Neural crest cell (in vitro differentiated cells): ENCODE measurements around the gene DNAJB1. TPM values are rescaled to one million over a fixed set of nuclear protein-coding genes. Genes with fewer than 3 reads are reported as not detected.
A peak's percentile ranks its signal among the peaks of the same experiment; 100 is the strongest.

Source experiments
- DNase-seq: peaks from one replicate; pipeline ENCODE4 v3.0.0; 2021; ENCODE audit warnings: low read depth, mixed read lengths, low spot score
- H3K27ac Mint-ChIP-seq: one replicate; pipeline ENCODE4 v1.8.0; 2021; ENCODE audit warnings: mild to moderate bottlenecking, mixed read lengths; ENCODE audit not compliant: unreplicated experiment
- H3K27me3 Mint-ChIP-seq: 2 replicates; pipeline ENCODE4 v1.8.0; 2021; ENCODE audit warnings: low read depth, mild to moderate bottlenecking, mixed read lengths
- H3K36me3 Mint-ChIP-seq: 2 replicates; pipeline ENCODE4 v1.8.0; 2021; ENCODE audit warnings: low read depth, mild to moderate bottlenecking, mixed read lengths
- H3K4me1 Mint-ChIP-seq: 2 replicates; pipeline ENCODE4 v1.8.0; 2021; ENCODE audit warnings: mixed read lengths
- H3K4me3 Mint-ChIP-seq: one replicate; pipeline ENCODE4 v1.8.0; 2021; ENCODE audit warnings: mild to moderate bottlenecking, mixed read lengths
- H3K9me3 Mint-ChIP-seq: 2 replicates; pipeline ENCODE4 v1.8.0; 2021; ENCODE audit warnings: mixed read lengths
- CTCF ChIP-seq: fragments of 200-600 bp; sonication (generic); conservative IDR thresholded peaks from 2 replicates; pipeline ENCODE4 v1.5.0; 2021; ENCODE audit warnings: antibody characterized with exemption, mild to moderate bottlenecking
- total RNA-seq: library from RNA; stranded (reverse); gene quantifications from 2 replicates; pipeline ENCODE4 v1.2.1, GENCODE V29; 2021

The DNAJB1 gene
- total RNA-seq, 1 donor from 2014 or later, result 89.4 TPM

- no peak for TF ChIP-seq CTCF
- Mint-ChIP-seq H3K27ac (no peak overlapping the region), H3K9me3 (no peaks in the 10 kb centered on the region), H3K4me3 (peak overlapping the region; percentile 93), H3K4me1 (peaks cover 30% of the 10 kb centered on the region), H3K27me3 (no peaks in the 10 kb centered on the region), H3K36me3 (peaks cover 12% of the 10 kb centered on the region)
- no peak for DNase-seq
These were observed 23.8 kb downstream of the DNAJB1 start for GRCh38 chr19:14494411-14494810.

GRCh38 chr19:14492756-14493337, 25.4 kb downstream of the DNAJB1 start:
- no peak for TF ChIP-seq CTCF
- no peak for DNase-seq
- peaks cover 30% of the 10 kb centered on the region for H3K4me1 Mint-ChIP-seq
- no peaks in the 10 kb centered on the region for H3K9me3 Mint-ChIP-seq
- H3K36me3 Mint-ChIP-seq, result peaks cover 16% of the 10 kb centered on the region
- H3K27me3 Mint-ChIP-seq, result no peaks in the 10 kb centered on the region
- peak overlapping the region; percentile 66 for H3K4me3 Mint-ChIP-seq
- H3K27ac Mint-ChIP-seq, result peak overlapping the region; percentile 35

GRCh38 chr19:14487370-14488125, 30.6 kb downstream of the DNAJB1 start:
- peak overlapping the region; percentile 41 for H3K4me3 Mint-ChIP-seq
- H3K36me3 Mint-ChIP-seq, result peaks cover 12% of the 10 kb centered on the region
- peaks cover 3% of the 10 kb centered on the region for H3K4me1 Mint-ChIP-seq
- no peak for DNase-seq
- H3K9me3 Mint-ChIP-seq, result no peaks in the 10 kb centered on the region
- H3K27me3 Mint-ChIP-seq, result no peaks in the 10 kb centered on the region
- H3K27ac Mint-ChIP-seq, result no peak overlapping the region
- no peak for TF ChIP-seq CTCF

GRCh38 chr19:14482172-14482941, 35.8 kb downstream of the DNAJB1 start:
- Mint-ChIP-seq H3K4me3 (no peak overlapping the region), H3K36me3 (peaks cover 2% of the 10 kb centered on the region), H3K4me1 (peaks cover 3% of the 10 kb centered on the region), H3K9me3 (no peaks in the 10 kb centered on the region), H3K27me3 (no peaks in the 10 kb centered on the region), H3K27ac (no peak overlapping the region)
- TF ChIP-seq CTCF, result no peak
- DNase-seq, result no peak

- Mint-ChIP-seq H3K27ac (no peak overlapping the region), H3K4me3 (no peak overlapping the region), H3K27me3 (peaks cover 2% of the 10 kb centered on the region), H3K36me3 (peaks cover 2% of the 10 kb centered on the region), H3K4me1 (peaks cover 10% of the 10 kb centered on the region), H3K9me3 (no peaks in the 10 kb centered on the region)
- no peak for TF ChIP-seq CTCF
- DNase-seq, result no peak
These were observed 37.5 kb downstream of the DNAJB1 start for GRCh38 chr19:14480700-14481079.
